ENCODE data around the gene SEPTIN11.

Gene SEPTIN11

GRCh38 chr4:76931576-76932276 is 17.8 kb upstream of the SEPTIN11 start:
- TF ChIP-seq, protein P1, sequence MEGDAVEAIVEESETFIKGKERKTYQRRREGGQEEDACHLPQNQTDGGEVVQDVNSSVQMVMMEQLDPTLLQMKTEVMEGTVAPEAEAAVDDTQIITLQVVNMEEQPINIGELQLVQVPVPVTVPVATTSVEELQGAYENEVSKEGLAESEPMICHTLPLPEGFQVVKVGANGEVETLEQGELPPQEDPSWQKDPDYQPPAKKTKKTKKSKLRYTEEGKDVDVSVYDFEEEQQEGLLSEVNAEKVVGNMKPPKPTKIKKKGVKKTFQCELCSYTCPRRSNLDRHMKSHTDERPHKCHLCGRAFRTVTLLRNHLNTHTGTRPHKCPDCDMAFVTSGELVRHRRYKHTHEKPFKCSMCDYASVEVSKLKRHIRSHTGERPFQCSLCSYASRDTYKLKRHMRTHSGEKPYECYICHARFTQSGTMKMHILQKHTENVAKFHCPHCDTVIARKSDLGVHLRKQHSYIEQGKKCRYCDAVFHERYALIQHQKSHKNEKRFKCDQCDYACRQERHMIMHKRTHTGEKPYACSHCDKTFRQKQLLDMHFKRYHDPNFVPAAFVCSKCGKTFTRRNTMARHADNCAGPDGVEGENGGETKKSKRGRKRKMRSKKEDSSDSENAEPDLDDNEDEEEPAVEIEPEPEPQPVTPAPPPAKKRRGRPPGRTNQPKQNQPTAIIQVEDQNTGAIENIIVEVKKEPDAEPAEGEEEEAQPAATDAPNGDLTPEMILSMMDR (IDR thresholded peaks at IDR 0.05; ENCODE audit: low read depth, low read length, missing control alignments) = no peak
- H3K4me3 ChIP-seq (ENCODE audit: low read depth, low read length) = no peak overlapping the region
- no peak for DNase-seq
- H3K36me3 ChIP-seq (replicated peaks) = no peaks in the 10 kb centered on the region
- in situ Hi-C loops (cut with HindIII; ENCODE audit: low pct_ligation_motif_present, low sequenced_read_pairs) = no loop called here
- H3K27ac ChIP-seq = no peak overlapping the region
- H3K27me3 ChIP-seq (replicated peaks) = no peaks in the 10 kb centered on the region

- Histone ChIP-seq H3K36me3 (replicated peaks) (no peaks in the 10 kb centered on the region), H3K4me3 (ENCODE audit: low read depth, low read length) (no peak overlapping the region), H3K27ac (no peak overlapping the region), H3K27me3 (replicated peaks) (no peaks in the 10 kb centered on the region)
- TF ChIP-seq, protein P1 (IDR thresholded peaks at IDR 0.05; ENCODE audit: low read depth, low read length, missing control alignments) = no peak
- in situ Hi-C loops (cut with HindIII; ENCODE audit: low pct_ligation_motif_present, low sequenced_read_pairs) = no loop called here
- no peak for DNase-seq
Observed at GRCh38 chr4:76939184-76939583, 10.4 kb upstream of the SEPTIN11 start.

DNA sequence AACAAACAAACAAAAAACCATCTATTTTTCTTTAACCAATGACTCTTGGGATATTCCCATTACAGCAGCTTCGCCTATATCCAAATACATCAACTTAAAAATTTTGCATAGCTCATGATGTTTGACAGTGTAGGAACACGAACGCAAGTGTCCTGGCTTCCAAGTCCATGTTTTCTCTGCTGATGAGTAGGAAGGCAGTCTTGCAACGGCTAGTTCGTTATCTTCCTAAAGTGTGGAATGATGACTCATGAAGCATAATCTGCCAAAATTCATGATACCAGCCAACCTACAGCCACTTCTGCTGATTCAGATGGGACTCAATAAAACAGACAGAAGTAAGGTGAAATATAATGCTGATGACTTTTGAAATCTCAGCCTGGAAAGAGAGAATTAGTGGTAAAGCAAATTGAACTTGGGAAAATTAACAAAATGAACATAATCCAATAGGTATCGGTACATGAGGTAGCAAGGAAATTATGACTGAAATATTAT is 6.4 kb upstream of the SEPTIN11 start:
- Histone ChIP-seq H3K27ac (no peak overlapping the region), H3K27me3 (replicated peaks) (no peaks in the 10 kb centered on the region), H3K4me3 (ENCODE audit: low read depth, low read length) (no peak overlapping the region), H3K36me3 (replicated peaks) (no peaks in the 10 kb centered on the region)
- DNase-seq = peak; percentile 86
- TF ChIP-seq, protein P1 (IDR thresholded peaks at IDR 0.05; ENCODE audit: low read depth, low read length, missing control alignments) = no peak
- in situ Hi-C loops (cut with HindIII; ENCODE audit: low pct_ligation_motif_present, low sequenced_read_pairs) = no loop called here

- TF ChIP-seq, protein P1 (IDR thresholded peaks at IDR 0.05; ENCODE audit: low read depth, low read length, missing control alignments) = no peak
- in situ Hi-C loops (cut with HindIII; ENCODE audit: low pct_ligation_motif_present, low sequenced_read_pairs) = no loop called here
Observed at GRCh38 chr4:76943790-76944189, 5.8 kb upstream of the SEPTIN11 start.

DNA sequence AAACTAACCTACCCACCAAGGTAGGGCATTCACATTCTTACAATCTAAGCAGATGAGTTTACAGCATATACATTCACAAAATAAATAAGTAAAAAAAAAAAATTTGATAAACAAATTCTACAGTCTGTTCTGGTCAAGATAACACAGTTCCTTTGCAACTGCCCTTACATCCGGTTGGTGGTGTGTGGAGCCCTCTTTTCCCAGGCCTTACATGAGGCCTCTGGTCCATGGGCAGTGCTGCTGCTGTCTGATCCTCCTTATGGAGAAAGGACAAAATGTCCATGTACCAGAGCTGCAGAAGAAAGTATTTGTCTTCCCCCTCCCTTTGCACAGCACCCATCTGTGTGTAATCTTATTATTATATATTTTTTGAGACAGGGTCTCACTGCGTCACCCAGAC is 2.2 kb upstream of the SEPTIN11 start:
- no peak for DNase-seq
- H3K36me3 ChIP-seq (replicated peaks) = no peaks in the 10 kb centered on the region
- TF ChIP-seq, protein P1 (IDR thresholded peaks at IDR 0.05; ENCODE audit: low read depth, low read length, missing control alignments) = peak; percentile 3
- in situ Hi-C loops (cut with HindIII; ENCODE audit: low pct_ligation_motif_present, low sequenced_read_pairs) = no loop called here
- H3K27me3 ChIP-seq (replicated peaks) = no peaks in the 10 kb centered on the region
- H3K4me3 ChIP-seq (ENCODE audit: low read depth, low read length) = peak overlapping the region; percentile 93
- H3K27ac ChIP-seq = no peak overlapping the region

More at GRCh38 chr4:76943790-76944189, 5.8 kb upstream of the SEPTIN11 start:
- no peak overlapping the region for H3K27ac ChIP-seq
- no peaks in the 10 kb centered on the region for H3K36me3 ChIP-seq (replicated peaks)
- no peaks in the 10 kb centered on the region for H3K27me3 ChIP-seq (replicated peaks)
- H3K4me3 ChIP-seq (ENCODE audit: low read depth, low read length) = no peak overlapping the region
- no peak for DNase-seq

Measured in brain microvascular endothelial cell (primary cell).